H9 (cell line): ENCODE results near the gene TMEFF2. TPM values are rescaled to one million over a fixed set of nuclear protein-coding genes. Genes with fewer than 3 reads are reported as not detected.

Source experiments
- DNase-seq: peaks from one replicate; pipeline ENCODE4 v3.0.0-alpha.2; 2017
- H2AFZ ChIP-seq: one replicate; pipeline ENCODE4 v1.6.1; 2013; ENCODE audit warnings: mild to moderate bottlenecking, low read length, control low read depth, moderate library complexity
- H2AK5ac ChIP-seq: 2 replicates; pipeline ENCODE4 v1.6.1; 2013; ENCODE audit warnings: low read length, control low read depth, mixed read lengths; ENCODE audit not compliant: insufficient read length
- H2BK120ac ChIP-seq: one replicate; pipeline ENCODE4 v1.6.1; 2013; ENCODE audit warnings: low read depth, mild to moderate bottlenecking, low read length, control low read depth, inconsistent platforms; ENCODE audit not compliant: poor library complexity, severe bottlenecking
- H2BK12ac ChIP-seq: 2 replicates; pipeline ENCODE4 v1.6.1; 2013; ENCODE audit warnings: low read length, control low read depth, mixed read lengths, low read depth; ENCODE audit not compliant: insufficient read length
- H2BK15ac ChIP-seq: 2 replicates; pipeline ENCODE4 v1.6.1; 2013; ENCODE audit warnings: low read depth, low read length, control low read depth
- H2BK20ac ChIP-seq: one replicate; pipeline ENCODE4 v1.6.1; 2013; ENCODE audit warnings: low read depth, mild to moderate bottlenecking, low read length, control low read depth, inconsistent platforms; ENCODE audit not compliant: poor library complexity, severe bottlenecking
- H2BK5ac ChIP-seq: 2 replicates; pipeline ENCODE4 v1.6.1; 2013; ENCODE audit warnings: low read length, control low read depth, mixed read lengths; ENCODE audit not compliant: insufficient read length
- H3K14ac ChIP-seq: 2 replicates; pipeline ENCODE4 v1.6.1; 2013; ENCODE audit warnings: low read length, control low read depth; ENCODE audit not compliant: insufficient read depth
- H3K18ac ChIP-seq: 2 replicates; pipeline ENCODE4 v1.6.1; 2013; ENCODE audit warnings: low read depth, mild to moderate bottlenecking, mixed read lengths, low read length, control low read depth; ENCODE audit not compliant: insufficient read length
- H3K23ac ChIP-seq: 2 replicates; pipeline ENCODE4 v1.6.1; 2013; ENCODE audit warnings: low read length, control low read depth, mixed read lengths, low read depth; ENCODE audit not compliant: insufficient read length
- H3K23me2 ChIP-seq: 2 replicates; pipeline ENCODE4 v1.6.1; 2013; ENCODE audit warnings: low read depth, mild to moderate bottlenecking, mixed read lengths, low read length, control low read depth; ENCODE audit not compliant: insufficient read length, poor library complexity, severe bottlenecking
- H3K27ac ChIP-seq: 2 replicates; pipeline ENCODE4 v1.5.1; 2013; ENCODE audit warnings: low read length, control low read depth, mixed read lengths, low read depth; ENCODE audit not compliant: insufficient read length
- H3K27me3 ChIP-seq: 2 replicates; pipeline ENCODE4 v1.6.1; 2013; ENCODE audit warnings: low read length, control low read depth, inconsistent platforms; ENCODE audit not compliant: insufficient read depth
- H3K4ac ChIP-seq: 2 replicates; pipeline ENCODE4 v1.6.1; 2013; ENCODE audit warnings: low read depth, mild to moderate bottlenecking, control low read depth, inconsistent platforms, low read length, moderate library complexity
- H3K4me1 ChIP-seq: 2 replicates; pipeline ENCODE4 v1.6.1; 2013; ENCODE audit warnings: low read length, control low read depth, inconsistent platforms; ENCODE audit not compliant: insufficient read depth
- H3K4me2 ChIP-seq: 2 replicates; pipeline ENCODE4 v1.6.1; 2013; ENCODE audit warnings: low read length, control low read depth, mixed read lengths; ENCODE audit not compliant: insufficient read length, insufficient read depth
- H3K56ac ChIP-seq: 2 replicates; pipeline ENCODE4 v1.6.1; 2013; ENCODE audit warnings: low read depth, mild to moderate bottlenecking, mixed read lengths, low read length, control low read depth; ENCODE audit not compliant: insufficient read length
- H3K79me1 ChIP-seq: 2 replicates; pipeline ENCODE4 v1.6.1; 2013; ENCODE audit warnings: low read depth, mild to moderate bottlenecking, moderate library complexity, low read length, control low read depth, inconsistent platforms; ENCODE audit not compliant: insufficient read depth, poor library complexity, severe bottlenecking
- H3K79me2 ChIP-seq: 2 replicates; pipeline ENCODE4 v1.6.1; 2013; ENCODE audit warnings: low read length, control low read depth, inconsistent platforms; ENCODE audit not compliant: insufficient read depth
- H3K9ac ChIP-seq: 2 replicates; pipeline ENCODE4 v1.6.1; 2013; ENCODE audit warnings: low read length, control low read depth, mixed read lengths; ENCODE audit not compliant: insufficient read length; ENCODE audit errors: extremely low read depth
- H3K9me3 ChIP-seq: one replicate; pipeline ENCODE4 v1.6.1; 2013; ENCODE audit warnings: low read depth, low read length, inconsistent platforms; ENCODE audit not compliant: control insufficient read depth
- H3T11ph ChIP-seq: one replicate; pipeline ENCODE4 v1.6.1; 2013; ENCODE audit warnings: mild to moderate bottlenecking, low read length, control low read depth, inconsistent platforms
- H4K20me1 ChIP-seq: one replicate; pipeline ENCODE4 v1.6.1; 2013; ENCODE audit not compliant: control insufficient read depth, insufficient read length, insufficient read depth
- H4K5ac ChIP-seq: 2 replicates; pipeline ENCODE4 v1.6.1; 2013; ENCODE audit warnings: low read depth, mild to moderate bottlenecking, mixed read lengths, low read length, control low read depth; ENCODE audit not compliant: insufficient read length
- H4K8ac ChIP-seq: replicated peaks from 2 replicates; pipeline ENCODE4 v1.6.1; 2013; ENCODE audit warnings: low read length, control low read depth, mixed read lengths, low read depth; ENCODE audit not compliant: insufficient read length
- H4K91ac ChIP-seq: 2 replicates; pipeline ENCODE4 v1.6.1; 2013; ENCODE audit warnings: low read depth, mild to moderate bottlenecking, moderate library complexity, mixed read lengths, low read length, control low read depth; ENCODE audit not compliant: insufficient read length
- H3K27ac Mint-ChIP-seq, 3 experiments: 2 replicates in 2 of 3; 3 replicates in 1 of 3; pipeline ENCODE4 v1.8.0; 2020 to 2021; ENCODE audit warnings: mixed read lengths in 3 of 3, mild to moderate bottlenecking in 1 of 3, moderate library complexity in 1 of 3
- H3K27me3 Mint-ChIP-seq: 2 replicates; pipeline ENCODE4 v1.8.0; 2021; ENCODE audit warnings: low read depth, mild to moderate bottlenecking, moderate library complexity, mixed read lengths
- H3K36me3 Mint-ChIP-seq, 3 experiments: 2 replicates in 2 of 3; 3 replicates in 1 of 3; pipeline ENCODE4 v1.8.0; 2020 to 2021; ENCODE audit warnings: low read depth in 3 of 3, mixed read lengths in 3 of 3; ENCODE audit not compliant: insufficient read depth in 1 of 3
- H3K4me1 Mint-ChIP-seq, 2 experiments: 2 replicates each; pipeline ENCODE4 v1.8.0; 2020; ENCODE audit warnings: mixed read lengths in 2 of 2
- H3K4me3 Mint-ChIP-seq, 2 experiments: 2 replicates in 1 of 2; 3 replicates in 1 of 2; pipeline ENCODE4 v1.8.0; 2020 to 2021; ENCODE audit warnings: mild to moderate bottlenecking in 2 of 2, mixed read lengths in 2 of 2, moderate library complexity in 1 of 2
- H3K9me3 Mint-ChIP-seq, 2 experiments: 2 replicates in 1 of 2; 3 replicates in 1 of 2; pipeline ENCODE4 v1.8.0; 2020; ENCODE audit warnings: mild to moderate bottlenecking in 2 of 2, mixed read lengths in 2 of 2, moderate library complexity in 1 of 2
- WGBS: extraction: QIAGEN DNeasy Blood & Tissue Kit; methylation state at CpG from one replicate; pipeline ENCODE4 v1.1.7; 2013; ENCODE audit warnings: missing lambda C conversion rate, low lambda C conversion rate, mixed read lengths; ENCODE audit not compliant: insufficient read length; ENCODE audit errors: extremely low coverage; 5-methylcytosine and 5-hydroxymethylcytosine counted together
- total RNA-seq: library from RNA; stranded (reverse); gene quantifications from 2 replicates; pipeline ENCODE4 v1.2.1, GENCODE V29; 2021
- TF ChIP-seq, protein P1 (sequence below): fragments of 200-600 bp; sonication (generic); conservative IDR thresholded peaks from 3 replicates; pipeline ENCODE4 v1.8.0; 2021; ENCODE audit warnings: antibody characterized with exemption, mild to moderate bottlenecking

Gene TMEFF2
- total RNA-seq, 1 experiment from 2014 or later = 0.39 TPM

DNA sequence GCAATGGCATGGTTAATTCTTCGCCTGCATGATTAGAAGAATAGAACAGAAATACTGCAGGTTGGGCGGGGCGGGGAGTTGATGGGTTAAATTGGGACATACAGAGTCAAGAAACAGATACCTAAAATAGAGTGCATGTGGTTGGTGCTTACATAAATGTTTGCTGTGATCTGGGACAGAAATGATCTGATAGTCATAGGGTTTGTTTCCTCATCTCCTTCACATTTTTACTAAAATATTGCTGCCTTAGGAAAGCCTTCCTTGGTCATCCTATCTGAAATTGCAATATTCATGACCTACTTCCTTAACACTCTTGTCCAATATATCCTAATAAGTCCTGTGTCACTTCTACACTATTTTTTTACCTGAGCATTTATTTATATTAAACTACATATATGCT, 163.9 kb downstream of the TMEFF2 start:
- Mint-ChIP-seq H3K9me3 (no peaks in the 10 kb centered on the region), H3K4me1 (peaks cover 18 to 20% of the 10 kb centered on the region in 2 experiments), H3K27me3 (no peaks in the 10 kb centered on the region), H3K27ac (peak overlapping the region in 1 of 3 experiments; percentile 30; a peak in 1 of 7 replicates), H3K36me3 (peaks cover 0 to 2% (median 0%) of the 10 kb centered on the region in 3 experiments; a peak in 2 of 7 replicates), H3K4me3 (no peak overlapping the region)
- Histone ChIP-seq H3K23ac (no peak overlapping the region), H3K27me3 (no peaks in the 10 kb centered on the region; the same call in 1 of the 2 replicates), H3K18ac (no peak overlapping the region), H2BK15ac (no peak overlapping the region), H3K4me2 (no peak overlapping the region), H2BK120ac (no peak overlapping the region), H2AFZ (no peak overlapping the region), H3K56ac (no peak overlapping the region), H4K5ac (no peak overlapping the region), H3K79me1 (no peaks in the 10 kb centered on the region), H3K79me2 (no peaks in the 10 kb centered on the region), H3T11ph (no peak overlapping the region), H3K9ac (no peak overlapping the region), H2BK5ac (no peak overlapping the region), H4K20me1 (no peaks in the 10 kb centered on the region), H3K4ac (no peak overlapping the region), H3K23me2 (no peaks in the 10 kb centered on the region), H4K91ac (no peak overlapping the region), H4K8ac (no peak overlapping the region), H2BK12ac (no peak overlapping the region), H2BK20ac (no peak overlapping the region), H3K27ac (no peak overlapping the region), H2AK5ac (no peak overlapping the region), H3K4me1 (peaks cover 6% of the 10 kb centered on the region; the same call in 1 of the 2 replicates), H3K9me3 (no peaks in the 10 kb centered on the region), H3K14ac (no peak overlapping the region)
- WGBS = no CpG with 5 or more reads among the region's 3 CpGs
- DNase-seq = no peak
- TF ChIP-seq, protein P1, sequence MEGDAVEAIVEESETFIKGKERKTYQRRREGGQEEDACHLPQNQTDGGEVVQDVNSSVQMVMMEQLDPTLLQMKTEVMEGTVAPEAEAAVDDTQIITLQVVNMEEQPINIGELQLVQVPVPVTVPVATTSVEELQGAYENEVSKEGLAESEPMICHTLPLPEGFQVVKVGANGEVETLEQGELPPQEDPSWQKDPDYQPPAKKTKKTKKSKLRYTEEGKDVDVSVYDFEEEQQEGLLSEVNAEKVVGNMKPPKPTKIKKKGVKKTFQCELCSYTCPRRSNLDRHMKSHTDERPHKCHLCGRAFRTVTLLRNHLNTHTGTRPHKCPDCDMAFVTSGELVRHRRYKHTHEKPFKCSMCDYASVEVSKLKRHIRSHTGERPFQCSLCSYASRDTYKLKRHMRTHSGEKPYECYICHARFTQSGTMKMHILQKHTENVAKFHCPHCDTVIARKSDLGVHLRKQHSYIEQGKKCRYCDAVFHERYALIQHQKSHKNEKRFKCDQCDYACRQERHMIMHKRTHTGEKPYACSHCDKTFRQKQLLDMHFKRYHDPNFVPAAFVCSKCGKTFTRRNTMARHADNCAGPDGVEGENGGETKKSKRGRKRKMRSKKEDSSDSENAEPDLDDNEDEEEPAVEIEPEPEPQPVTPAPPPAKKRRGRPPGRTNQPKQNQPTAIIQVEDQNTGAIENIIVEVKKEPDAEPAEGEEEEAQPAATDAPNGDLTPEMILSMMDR = no peak
